ENCODE data around the gene HECTD4.

DNA sequence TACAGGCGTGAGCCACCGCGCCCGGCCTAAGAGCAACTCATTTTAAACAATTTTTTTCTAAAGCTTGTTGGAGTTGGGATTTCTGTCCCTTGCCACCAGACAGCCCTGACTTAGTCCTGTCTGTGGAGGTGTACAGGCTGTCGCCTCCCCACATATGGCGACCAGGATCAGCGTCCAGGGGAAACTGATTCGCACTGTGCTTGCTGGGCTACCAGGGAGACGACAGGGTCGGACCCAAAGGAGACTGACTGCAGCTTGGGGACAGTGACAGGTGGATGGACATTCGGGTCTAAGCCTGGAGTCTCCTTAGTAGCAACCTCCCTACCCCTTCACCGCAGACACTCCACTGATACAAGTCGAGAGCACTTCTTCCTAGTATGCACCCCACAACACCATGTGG is 216.6 kb downstream of the HECTD4 start:
- no peak for TF ChIP-seq CTCF (IDR thresholded peaks at IDR 0.05; ENCODE audit: poor library complexity, severe bottlenecking)
- TF ChIP-seq EZH2 (IDR thresholded peaks at IDR 0.05; ENCODE audit: borderline replicate concordance, insufficient read depth, low read length, poor library complexity, severe bottlenecking): no peak
- no peak for TF ChIP-seq EP300 (conservative IDR thresholded peaks at IDR 0.05; ENCODE audit: poor library complexity, severe bottlenecking)
- TF ChIP-seq SMC3 (conservative IDR thresholded peaks at IDR 0.05; ENCODE audit: poor library complexity): no peak

Data from neural cell (in vitro differentiated cells).